ENCODE results near the gene VWC2L. TPM values are rescaled to one million over a fixed set of nuclear protein-coding genes. Genes with fewer than 3 reads are reported as not detected.

Gene VWC2L
- total RNA-seq, 1 donor from 2014 or later, result not detected

DNA sequence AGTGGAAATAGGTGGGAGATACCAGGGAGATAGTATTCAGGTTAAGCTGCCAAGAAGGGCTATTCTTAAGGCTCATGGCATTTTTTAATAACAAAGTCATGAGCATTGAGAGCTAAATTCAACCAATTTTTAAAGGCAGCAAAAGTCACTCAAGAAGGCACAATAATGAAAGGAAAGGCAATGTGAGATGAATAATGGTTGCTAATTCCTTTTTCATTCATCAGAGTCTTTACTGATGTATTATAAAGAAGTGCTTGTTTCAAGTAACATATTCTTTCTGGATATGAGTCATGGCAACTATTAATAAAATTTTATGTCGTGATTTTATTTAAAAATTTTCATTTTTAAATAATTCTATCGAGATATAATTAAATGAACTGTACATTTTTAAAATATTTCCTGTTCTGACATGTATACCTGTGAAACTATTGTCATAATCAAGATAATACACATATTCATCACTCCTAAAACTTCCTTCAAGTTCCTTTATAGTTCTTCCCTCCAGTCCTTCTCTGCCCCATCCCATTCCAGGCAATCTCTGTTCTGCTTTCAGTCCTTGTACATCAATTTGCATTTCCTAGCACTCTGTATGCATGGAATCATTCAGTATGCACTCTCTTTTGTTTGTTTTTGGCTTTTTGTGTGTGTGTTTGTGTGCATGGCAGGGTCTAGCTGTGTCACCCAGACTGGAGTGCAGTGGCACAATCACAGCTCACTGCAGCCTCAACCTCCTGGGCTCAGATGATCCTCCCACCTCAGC is 40.8 kb downstream of the VWC2L start:
- no peak for DNase-seq
- intact Hi-C loops (cut with micrococcal nuclease), result no loop called here
- ATAC-seq, result no peak

GRCh38 chr2:214465363-214466146 is 54.7 kb downstream of the VWC2L start:
- ATAC-seq, result peak; percentile 96

GRCh38 chr2:214469728-214470127 is 58.9 kb downstream of the VWC2L start:
- no peak for DNase-seq
- ATAC-seq, result no peak
- intact Hi-C loops (cut with micrococcal nuclease), result no loop called here

More at GRCh38 chr2:214465363-214466146, 54.7 kb downstream of the VWC2L start:
- peak; percentile 71 for DNase-seq
- intact Hi-C loops (cut with micrococcal nuclease), result no loop called here

DNA sequence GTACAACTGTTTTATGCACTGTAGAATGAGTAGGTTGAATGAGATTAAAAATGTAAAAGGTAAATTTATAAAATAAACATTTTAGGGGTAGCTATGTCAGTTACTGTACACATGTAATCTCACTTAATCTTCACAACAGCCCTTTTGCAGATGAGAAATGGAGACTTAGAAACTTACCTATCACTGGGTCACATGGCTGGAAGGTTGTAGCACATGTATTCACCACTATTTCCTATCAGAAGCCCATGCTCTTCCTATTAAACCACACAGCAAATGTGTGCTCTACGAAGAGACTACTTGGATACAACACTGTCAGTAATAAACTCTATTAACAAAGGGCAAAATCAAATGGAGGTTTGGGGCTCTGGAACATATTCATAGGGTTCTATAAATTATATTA is 60.5 kb downstream of the VWC2L start:
- intact Hi-C loops (cut with micrococcal nuclease), result no loop called here
- no peak for ATAC-seq
- DNase-seq, result no peak

DNA sequence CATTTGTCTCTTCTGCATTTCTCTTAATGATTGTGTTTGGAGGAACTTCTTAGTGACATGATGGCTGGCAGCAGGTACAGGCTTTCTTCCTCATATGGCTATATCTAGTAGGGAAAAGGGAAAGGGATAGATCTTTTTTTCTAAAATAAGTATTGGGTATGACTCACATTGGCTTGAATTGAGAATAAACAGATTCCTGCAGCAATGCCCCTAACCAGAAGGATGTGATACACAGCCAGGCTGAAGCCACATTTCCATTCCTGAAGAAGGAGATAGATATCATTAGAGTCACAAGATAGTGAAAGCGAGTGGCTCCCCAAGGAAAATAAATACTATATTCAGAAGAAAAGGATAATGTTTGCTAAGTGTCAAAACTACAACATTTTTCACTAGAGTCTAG is 61.1 kb downstream of the VWC2L start:
- intact Hi-C loops (cut with micrococcal nuclease), result no loop called here
- DNase-seq, result no peak
- no peak for ATAC-seq

- ATAC-seq, result peak; percentile 61
- intact Hi-C loops (cut with micrococcal nuclease), result no loop called here
- DNase-seq, result no peak
These were observed 66.5 kb downstream of the VWC2L start for GRCh38 chr2:214477305-214477704.

GRCh38 chr2:214481204-214481603 is 70.3 kb downstream of the VWC2L start:
- ATAC-seq (peak; percentile 92), DNase-seq (no peak)
- intact Hi-C loops (cut with micrococcal nuclease), result no loop called here

GRCh38 chr2:214482728-214483127 is 71.9 kb downstream of the VWC2L start:
- no peak for ATAC-seq
- intact Hi-C loops (cut with micrococcal nuclease), result no loop called here
- no peak for DNase-seq

DNA sequence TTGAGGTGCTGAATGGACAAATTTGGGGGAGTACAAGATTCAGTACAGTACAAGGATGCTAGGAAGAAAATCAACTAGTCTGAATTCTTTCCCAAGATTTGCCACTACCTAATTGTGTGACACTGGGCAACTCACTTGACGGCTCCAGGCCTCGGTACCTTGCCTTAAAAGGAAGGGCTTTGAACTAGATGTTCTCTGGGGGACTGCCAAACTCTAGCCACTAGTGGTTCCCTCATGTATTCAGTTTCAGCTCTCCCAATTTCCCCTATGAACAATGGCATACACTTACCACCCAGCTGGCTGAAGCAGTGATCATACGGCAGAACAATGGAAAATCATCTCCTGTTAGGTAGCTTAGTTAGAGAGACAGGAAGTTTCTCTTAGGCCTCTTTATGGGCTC is 73.4 kb downstream of the VWC2L start:
- intact Hi-C loops (cut with micrococcal nuclease), result no loop called here
- ATAC-seq (peak; percentile 79), DNase-seq (no peak)

- ATAC-seq (no peak), DNase-seq (no peak)
- intact Hi-C loops (cut with micrococcal nuclease), result no loop called here
These were observed 73.8 kb downstream of the VWC2L start for GRCh38 chr2:214484701-214485100.

DNA sequence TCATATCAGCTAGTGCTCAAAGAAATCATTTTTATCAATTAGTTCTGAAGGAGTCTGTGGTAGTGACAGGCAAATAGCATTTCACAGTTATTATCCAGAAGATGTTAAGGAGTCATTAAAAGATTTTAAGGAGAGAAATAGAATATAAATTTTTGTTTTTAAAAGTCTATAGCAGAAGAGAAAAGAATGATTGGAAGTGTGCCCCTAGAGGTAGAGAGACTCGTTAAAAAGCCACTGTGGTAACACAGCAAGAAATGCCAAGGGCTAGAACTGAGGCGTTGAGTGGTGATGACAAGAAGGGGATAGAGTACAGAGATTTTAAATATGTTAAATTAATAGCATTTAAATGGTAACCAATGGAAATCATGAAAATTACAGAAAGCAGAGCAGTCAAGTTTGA is 78.3 kb downstream of the VWC2L start:
- intact Hi-C loops (cut with micrococcal nuclease), result no loop called here
- ATAC-seq, result no peak
- no peak for DNase-seq

GRCh38 chr2:214489702-214490101 is 78.8 kb downstream of the VWC2L start:
- intact Hi-C loops (cut with micrococcal nuclease), result no loop called here
- ATAC-seq (peak; percentile 92), DNase-seq (no peak)

GRCh38 chr2:214492152-214492551 is 81.3 kb downstream of the VWC2L start:
- no peak for DNase-seq
- intact Hi-C loops (cut with micrococcal nuclease), result no loop called here
- ATAC-seq, result no peak

- ATAC-seq (no peak), DNase-seq (no peak)
- intact Hi-C loops (cut with micrococcal nuclease), result no loop called here
These were observed 81.8 kb downstream of the VWC2L start for GRCh38 chr2:214492608-214493007.

GRCh38 chr2:214497489-214497888 is 86.6 kb downstream of the VWC2L start:
- ATAC-seq (peak; percentile 75), DNase-seq (peak; percentile 28)
- intact Hi-C loops (cut with micrococcal nuclease), result no loop called here

DNA sequence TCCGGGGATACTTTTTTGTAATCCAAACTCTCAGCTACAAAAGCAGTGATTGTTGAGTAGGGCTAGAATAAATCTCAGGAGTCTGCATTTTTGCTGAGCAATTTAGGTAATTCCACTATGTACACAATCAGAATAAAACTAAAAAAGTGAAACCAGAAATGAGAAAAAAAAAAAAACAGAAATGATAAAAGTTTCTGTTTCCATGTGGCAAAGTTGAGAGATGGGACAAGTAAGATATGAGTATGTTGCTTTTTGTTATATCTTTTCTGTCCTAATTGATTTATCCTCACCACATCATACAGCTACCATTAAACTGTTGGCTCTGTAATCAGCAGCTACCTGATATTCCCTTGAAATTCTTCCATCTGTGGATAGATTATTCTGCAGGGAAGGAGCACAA is 92.7 kb downstream of the VWC2L start:
- ATAC-seq (no peak), DNase-seq (no peak)
- intact Hi-C loops (cut with micrococcal nuclease), result no loop called here

DNA sequence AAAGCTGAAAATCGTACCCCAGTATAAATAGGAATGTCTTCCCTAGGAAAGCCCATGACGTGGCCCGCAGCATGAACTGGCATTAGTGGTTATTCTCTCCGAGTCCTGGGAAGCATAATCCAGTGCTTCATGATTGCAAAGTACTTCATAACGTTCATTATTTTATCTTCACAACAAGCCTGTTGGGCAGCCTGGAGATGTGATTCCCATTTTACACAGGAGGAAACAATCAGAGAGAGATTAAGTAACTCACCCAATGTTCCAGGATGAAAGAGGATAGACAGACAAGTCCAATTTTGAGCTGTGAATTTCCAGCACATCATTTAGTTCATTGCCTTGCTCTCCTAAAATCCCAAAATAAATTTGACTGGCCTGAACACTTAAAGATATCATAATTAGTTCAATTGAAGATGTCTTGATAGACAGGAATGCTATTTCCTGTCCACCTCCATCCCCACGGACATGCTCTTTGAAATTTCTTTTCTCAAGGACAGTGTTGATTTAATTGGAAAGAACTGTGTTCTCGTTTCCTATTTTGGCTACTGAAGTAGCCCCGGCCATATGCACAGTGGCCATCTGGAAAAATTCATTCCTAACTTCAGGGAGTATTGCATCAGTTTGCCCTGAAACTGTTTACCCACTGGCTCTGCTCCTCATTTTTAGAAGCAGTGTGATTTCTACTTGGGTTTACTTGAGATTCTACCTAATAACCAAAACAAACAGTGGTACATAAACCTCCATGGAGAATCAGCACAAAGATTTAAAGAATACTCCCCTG is 93.9 kb downstream of the VWC2L start:
- ATAC-seq (peak; percentile 90), DNase-seq (no peak)
- intact Hi-C loops (cut with micrococcal nuclease), result no loop called here

DNA sequence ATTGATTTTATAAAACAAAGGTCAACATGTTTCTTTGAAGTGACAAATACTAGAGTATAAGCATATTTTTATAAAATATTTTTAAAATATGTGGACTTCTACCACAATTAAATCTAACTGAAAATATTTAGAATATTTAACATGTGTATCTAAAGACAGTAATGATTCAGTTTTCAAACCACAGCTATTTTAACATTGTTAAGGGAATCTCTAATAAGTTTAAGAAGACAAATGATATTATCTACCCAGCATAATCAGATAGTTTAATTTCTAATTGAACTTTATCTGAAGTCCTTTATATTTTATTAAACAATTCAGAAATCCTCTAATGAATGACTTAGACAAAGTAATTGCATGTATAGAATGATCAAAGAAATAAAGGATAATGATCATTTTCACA is 96.2 kb downstream of the VWC2L start:
- no peak for DNase-seq
- ATAC-seq, result no peak
- intact Hi-C loops (cut with micrococcal nuclease), result no loop called here

DNA sequence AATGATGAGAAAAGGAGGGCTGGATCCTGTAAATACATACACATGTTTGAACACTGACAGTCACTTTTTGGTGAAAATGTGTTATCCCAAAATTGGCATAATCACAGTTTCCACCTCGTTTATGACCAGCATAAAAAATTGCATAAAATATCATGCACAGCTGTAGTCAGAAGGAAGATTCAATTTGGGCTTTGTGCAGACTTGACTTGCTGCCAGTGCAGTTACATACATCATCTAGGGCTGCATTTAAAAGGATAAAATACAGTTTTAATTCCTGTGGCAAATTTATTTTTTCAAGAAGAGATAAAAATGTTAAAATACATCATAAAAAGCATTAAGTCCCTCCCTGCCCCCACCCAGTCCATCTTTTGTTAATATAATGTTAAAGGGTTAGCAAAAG is 103.8 kb downstream of the VWC2L start:
- ATAC-seq, result no peak
- intact Hi-C loops (cut with micrococcal nuclease), result no loop called here
- no peak for DNase-seq

DNA sequence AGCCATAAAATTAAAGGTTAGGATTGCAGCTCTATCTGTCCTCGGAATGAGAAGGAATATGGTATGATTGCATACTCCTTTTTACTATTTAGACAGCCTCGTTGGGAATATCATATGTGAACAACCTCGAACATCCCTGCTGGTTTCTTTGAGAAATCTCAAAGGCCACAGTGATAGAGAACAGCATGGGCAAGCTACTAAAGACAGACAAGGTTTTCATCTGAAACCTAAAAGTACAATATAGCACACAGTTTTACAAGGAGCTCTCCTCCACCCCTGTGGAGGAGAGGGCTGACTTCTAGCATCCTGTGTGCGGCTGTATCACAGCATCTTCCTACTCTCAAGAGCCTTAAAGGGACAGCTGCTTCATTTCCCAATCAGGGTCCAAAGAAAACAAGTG is 104.3 kb downstream of the VWC2L start:
- intact Hi-C loops (cut with micrococcal nuclease), result no loop called here
- DNase-seq (no peak), ATAC-seq (no peak)
